ENCODE results near the gene GAK.
"Not testable (repeated sequence)": the region's sequence is repeated elsewhere in the genome, so short reads cannot be mapped to it uniquely, and the experiment has no call there.

Gene GAK

GRCh38 chr4:953574-953915 is 21.4 kb upstream of the GAK start:
- H3K4me3 ChIP-seq (ENCODE audit: low read depth, low read length): no peak overlapping the region

DNA sequence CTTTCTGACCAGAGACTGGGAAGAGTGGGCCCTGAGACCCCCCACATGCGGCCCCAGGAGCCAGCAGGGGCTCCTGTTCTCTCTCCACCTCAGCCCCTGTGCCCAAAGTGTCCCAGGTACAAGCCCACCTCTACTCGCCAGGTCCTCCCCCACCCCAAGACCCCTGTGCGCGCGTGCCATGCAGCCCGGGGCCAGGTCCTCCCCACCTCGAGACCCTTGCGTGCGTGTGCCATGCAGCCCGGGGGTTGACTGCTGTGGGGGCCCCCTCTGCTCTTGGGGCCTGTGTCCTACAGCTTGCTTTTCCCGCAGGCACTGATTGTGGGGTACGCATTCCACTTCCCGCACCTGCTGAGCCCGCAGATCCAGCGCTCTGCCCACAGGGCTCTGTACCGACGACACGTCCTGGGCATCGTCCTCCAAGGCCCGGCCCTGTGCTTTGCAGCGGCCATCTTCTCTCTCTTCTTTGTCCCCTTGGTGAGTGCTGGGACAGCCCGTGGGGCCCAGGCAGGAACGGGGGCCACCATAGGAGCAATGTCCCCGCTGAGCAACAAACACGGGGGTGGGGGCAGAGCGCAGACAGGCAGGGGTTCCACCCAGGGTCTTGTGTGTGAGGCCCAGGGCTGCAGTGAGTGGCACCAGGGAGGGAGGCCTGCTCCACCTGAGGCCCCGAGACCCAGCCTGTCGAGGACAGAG is 20.9 kb upstream of the GAK start:
- no peak overlapping the region for H3K4me3 ChIP-seq (ENCODE audit: low read depth, low read length)

DNA sequence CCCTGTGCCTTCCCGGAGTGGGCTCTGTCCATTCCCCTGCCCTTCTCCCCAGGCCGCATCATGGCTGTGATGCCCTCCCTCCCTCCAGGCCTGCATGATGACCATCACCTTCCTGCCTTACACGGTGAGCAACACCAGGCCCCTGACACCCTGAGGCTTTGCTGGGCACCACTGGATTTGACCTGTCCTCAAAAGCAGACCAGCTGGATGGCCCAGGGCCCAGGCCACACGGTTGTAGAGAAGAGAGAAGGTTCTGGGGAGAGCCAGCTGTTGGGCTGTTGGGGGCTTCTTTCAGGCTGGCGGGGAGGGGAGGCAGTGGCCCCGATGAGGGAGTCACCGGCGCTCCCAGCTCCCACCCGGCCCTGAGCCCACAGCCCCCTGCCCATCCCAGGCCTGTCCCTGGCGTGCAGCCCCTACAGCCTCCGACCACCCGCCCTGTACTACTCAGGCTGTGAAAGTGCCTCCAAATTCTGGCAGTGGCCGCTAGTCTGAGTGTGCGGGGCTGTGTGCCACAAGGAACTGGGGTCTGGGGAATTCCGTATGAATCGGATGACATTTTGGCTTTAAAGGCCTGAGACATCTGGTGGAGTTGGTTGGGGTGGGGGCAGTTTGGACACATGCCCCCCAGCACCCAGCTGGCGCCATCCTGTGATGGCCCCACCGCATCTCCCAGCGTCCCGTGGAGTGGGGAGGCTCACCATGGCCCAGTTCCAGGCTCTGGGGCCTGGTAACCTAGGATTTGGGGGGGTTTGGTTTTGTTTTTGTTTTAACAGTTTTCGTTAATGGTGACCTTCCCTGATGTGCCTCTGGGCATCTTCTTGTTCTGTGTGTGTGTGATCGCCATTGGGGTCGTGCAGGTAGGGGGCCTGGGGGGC is 19.7 kb upstream of the GAK start:
- H3K4me3 ChIP-seq (ENCODE audit: low read depth, low read length): no peak overlapping the region

- H3K4me3 ChIP-seq (ENCODE audit: low read depth, low read length): no peak overlapping the region
These were observed 19.1 kb upstream of the GAK start for GRCh38 chr4:951186-951585.

DNA sequence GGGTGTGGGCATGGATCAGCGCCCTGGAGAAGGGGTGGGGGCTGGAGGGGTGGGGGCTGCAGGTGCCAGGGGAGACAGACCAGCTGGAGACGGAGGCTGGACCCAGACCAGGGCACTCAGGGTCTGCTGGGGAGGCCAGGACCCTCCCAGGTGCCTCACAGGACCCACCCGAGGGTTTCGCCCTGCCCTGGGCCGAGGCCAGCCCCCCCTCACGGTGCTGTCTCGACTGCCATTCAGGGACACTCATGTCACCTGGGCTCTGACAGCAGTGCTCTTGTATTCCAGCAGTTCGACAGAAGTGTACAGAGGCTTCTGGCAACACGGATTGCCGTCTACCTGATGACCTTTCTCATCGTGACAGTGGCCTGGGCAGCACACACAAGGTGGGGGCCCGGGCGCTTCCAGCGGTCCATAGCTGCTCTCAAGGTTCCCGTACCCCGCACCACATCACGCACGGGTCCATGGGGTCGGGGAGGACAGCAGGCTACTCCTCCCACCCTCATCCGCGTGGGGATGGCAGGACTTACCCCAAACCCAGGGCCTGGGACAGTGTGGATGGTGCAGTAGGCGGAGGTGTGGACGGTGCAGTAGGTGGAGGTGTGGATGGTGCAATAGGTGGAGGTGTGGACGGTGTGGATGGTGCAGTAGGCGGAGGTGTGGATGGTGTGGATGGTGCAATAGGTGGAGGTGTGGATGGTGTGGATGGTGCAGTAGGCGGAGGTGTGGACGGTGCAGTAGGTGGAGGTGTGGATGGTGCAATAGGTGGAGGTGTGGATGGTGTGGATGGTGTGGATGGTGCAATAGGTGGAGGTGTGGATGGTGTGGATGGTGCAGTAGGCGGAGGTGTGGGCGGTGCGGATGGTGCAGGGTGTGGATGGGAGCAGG is 18.3 kb upstream of the GAK start:
- no peak overlapping the region for H3K4me3 ChIP-seq (ENCODE audit: low read depth, low read length)

- no peak overlapping the region for H3K4me3 ChIP-seq (ENCODE audit: low read depth, low read length)
These were observed 17.5 kb upstream of the GAK start for GRCh38 chr4:949656-950055.

DNA sequence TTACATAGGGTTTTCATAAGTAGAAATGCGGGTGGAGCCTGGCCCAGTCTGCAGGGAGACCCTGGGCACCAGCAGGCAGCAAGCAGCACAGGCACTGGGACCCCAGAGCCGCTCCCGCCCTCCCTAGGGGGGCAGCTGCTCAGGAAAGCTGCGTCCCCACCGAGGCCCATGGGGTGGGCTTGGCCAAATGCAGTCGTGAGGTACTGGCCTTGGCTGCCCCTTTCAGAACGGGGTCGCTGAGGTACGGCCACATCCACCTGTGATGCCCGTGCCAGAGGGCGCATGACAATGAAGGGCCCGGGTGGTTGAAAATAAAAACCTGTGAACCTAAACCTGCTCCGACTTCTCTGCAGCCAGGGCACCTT is 16.8 kb upstream of the GAK start:
- no peak overlapping the region for H3K4me3 ChIP-seq (ENCODE audit: low read depth, low read length)

- no peak overlapping the region for H3K4me3 ChIP-seq (ENCODE audit: low read depth, low read length)
These were observed 16.2 kb upstream of the GAK start for GRCh38 chr4:948101-948935.

GRCh38 chr4:947491-947971 is 15.4 kb upstream of the GAK start:
- H3K4me3 ChIP-seq (ENCODE audit: low read depth, low read length): no peak overlapping the region

GRCh38 chr4:946517-947471 is 14.7 kb upstream of the GAK start:
- no peak overlapping the region for H3K4me3 ChIP-seq (ENCODE audit: low read depth, low read length)

- H3K4me3 ChIP-seq (ENCODE audit: low read depth, low read length): no peak overlapping the region
These were observed 14.0 kb upstream of the GAK start for GRCh38 chr4:946103-946450.

DNA sequence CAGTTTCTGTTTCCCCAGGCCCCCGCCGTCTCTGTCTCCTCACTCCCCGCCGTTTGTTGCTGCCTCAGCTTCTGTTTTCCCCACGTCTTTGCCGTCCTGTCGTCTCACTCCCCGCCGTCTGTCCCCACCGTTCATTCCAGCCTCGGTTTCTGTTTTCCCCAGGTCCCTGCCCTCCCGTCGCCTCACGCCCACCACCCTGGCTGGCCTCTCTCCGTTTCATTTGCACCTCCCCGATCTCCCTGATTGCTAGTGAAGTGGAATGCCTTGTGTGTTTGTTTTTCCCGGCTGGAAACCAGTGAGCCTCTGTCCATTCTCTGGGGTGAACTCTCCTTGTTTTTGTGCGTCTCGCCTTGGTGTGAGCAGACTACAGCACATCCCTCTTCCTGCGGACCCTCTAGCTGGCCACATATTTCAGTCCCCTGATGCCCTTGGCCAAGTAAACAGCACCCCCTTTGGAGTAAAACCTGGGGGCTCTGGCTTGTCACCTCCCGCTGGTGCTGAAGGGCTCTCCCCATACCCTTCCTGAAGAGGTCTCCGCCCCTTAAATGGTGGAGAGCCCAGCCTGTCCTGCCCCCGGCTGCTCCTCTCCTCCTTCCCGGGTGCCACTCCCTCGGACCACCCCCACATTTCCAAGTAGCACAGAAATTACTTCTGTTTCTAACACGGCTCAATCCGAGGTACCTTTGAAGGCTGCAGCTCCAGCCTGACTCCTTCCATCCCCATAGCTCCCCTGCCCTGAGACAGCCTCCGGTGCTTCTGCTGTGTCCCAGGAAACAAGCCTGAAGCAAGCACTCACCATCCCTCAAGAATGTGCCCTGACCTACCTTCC is 13.4 kb upstream of the GAK start:
- H3K4me3 ChIP-seq (ENCODE audit: low read depth, low read length): no peak overlapping the region

- not testable (repeated sequence) for H3K4me3 ChIP-seq (ENCODE audit: low read depth, low read length)
These were observed 7.4 kb upstream of the GAK start for GRCh38 chr4:939508-939907.

DNA sequence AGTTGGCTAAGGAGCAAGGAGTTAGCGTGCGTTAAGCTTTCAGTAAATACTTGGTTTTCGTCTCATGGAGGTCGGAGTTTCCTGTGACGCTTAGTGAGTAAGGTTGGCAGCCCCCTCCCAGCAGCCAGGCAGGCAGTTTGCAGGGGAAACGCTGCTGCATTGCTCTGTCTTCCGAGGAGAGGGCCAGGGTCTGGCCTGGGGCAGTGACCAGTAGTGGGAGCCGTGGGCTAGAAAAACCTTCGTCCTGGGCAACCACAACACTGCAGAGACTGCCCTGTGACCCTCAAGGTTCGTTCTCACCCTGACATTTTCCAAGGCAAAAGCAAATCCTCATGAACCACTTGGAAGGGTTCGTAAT is 576 bp upstream of the GAK start:
- H3K4me3 ChIP-seq (ENCODE audit: low read depth, low read length): peak overlapping the region; percentile 93

DNA sequence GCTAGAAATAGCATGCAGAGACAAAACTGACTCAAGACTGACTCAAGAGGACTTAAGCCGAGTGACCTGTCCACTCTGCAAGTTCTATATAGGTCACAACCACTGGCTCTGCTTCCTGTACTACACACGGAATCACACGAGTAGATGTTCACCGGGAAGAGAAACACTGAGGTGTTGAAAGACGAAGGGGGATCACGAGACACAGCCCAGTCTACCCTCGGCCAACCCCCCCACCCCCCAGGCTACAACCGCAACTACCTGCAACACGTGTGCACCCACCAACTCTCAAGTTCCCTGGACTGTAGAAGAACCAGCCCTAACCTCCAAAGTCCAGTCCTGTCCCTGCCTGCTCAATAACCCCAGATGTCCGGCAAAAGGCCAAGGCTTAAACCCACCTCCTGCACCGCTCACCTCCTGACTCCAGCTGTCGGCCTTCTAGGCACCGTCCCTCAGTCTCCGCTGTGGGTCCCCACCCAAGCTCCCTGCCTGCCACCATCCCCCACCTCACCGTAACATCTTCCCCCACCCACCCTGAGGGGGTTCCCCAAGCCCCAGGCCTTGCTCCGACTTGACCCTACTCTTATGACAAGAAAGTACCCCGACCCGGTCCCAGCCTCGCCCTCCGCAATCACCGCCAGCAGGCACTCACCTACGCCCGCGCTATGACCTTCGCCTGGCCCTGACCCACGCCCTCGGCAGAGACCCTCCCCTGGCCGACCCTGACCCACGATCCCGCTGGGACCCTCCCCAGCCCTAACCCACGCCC is 739 bp downstream of the GAK start:
- peak overlapping the region; percentile 93 for H3K4me3 ChIP-seq (ENCODE audit: low read depth, low read length)

DNA sequence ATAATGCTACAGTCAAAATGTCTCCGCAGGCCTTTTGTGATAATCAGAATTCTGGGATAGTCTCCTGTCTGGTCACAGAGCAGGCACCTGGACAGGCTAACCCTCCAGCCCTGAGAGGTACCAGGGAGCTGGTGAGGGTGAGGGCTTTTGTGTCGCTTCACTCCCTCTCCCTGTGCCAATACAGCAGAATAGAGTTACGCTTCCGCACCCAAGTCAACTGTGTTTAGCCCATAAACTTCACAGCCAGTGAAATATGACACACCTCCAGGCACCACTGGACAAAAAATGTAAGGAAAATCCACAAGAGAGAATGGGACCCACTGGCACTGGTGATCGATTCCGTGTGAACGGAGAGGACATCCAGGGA is 1.3 kb downstream of the GAK start:
- H3K4me3 ChIP-seq (ENCODE audit: low read depth, low read length): peak overlapping the region; percentile 93

GRCh38 chr4:930028-930551 is 2.0 kb downstream of the GAK start:
- H3K4me3 ChIP-seq (ENCODE audit: low read depth, low read length): no peak overlapping the region

Measured in iPS-11a (cell line).